ENCODE results near the gene GLIPR1.

GRCh38 chr12:75460204-75460603, 20.4 kb upstream of the GLIPR1 start:
- no peak for TF ChIP-seq POLR2AphosphoS5 (IDR thresholded peaks at IDR 0.05; ENCODE audit: insufficient read depth, low read depth, low read length)
- TF ChIP-seq, protein P1, sequence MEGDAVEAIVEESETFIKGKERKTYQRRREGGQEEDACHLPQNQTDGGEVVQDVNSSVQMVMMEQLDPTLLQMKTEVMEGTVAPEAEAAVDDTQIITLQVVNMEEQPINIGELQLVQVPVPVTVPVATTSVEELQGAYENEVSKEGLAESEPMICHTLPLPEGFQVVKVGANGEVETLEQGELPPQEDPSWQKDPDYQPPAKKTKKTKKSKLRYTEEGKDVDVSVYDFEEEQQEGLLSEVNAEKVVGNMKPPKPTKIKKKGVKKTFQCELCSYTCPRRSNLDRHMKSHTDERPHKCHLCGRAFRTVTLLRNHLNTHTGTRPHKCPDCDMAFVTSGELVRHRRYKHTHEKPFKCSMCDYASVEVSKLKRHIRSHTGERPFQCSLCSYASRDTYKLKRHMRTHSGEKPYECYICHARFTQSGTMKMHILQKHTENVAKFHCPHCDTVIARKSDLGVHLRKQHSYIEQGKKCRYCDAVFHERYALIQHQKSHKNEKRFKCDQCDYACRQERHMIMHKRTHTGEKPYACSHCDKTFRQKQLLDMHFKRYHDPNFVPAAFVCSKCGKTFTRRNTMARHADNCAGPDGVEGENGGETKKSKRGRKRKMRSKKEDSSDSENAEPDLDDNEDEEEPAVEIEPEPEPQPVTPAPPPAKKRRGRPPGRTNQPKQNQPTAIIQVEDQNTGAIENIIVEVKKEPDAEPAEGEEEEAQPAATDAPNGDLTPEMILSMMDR (IDR thresholded peaks at IDR 0.05; ENCODE audit: extremely low read depth in 1 of 2, insufficient read depth in 1 of 2, low read depth in 1 of 2, low read length in 2 of 2): no peak
